COLO829 (cell line): Measurements from ENCODE around the gene DTL.

ENCODE experiments used
- DNase-seq: peaks from one replicate; pipeline ENCODE4 v3.0.0; 2012; ENCODE audit warnings: low spot score

DTL gene

DNA sequence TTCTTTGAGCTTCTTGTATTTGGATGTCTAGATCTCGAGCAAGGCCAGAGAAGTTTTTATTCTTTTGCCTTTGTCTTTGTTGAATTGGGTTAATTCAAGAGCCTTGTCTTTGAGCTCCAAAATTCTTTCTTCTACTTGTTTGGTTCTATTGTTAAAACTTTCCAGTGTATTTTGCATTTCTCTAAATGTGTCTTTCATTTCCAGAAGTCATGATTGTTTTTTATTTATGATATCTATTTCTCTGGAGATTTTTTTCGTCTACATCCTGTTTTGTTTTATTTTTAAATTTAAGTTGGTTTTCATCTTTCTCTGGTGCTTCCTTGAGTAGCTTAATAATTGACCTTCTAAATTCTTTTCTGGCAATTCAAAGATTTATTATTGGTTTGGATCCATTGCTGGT is 61.8 kb downstream of the DTL start:
- no peak for DNase-seq

DNA sequence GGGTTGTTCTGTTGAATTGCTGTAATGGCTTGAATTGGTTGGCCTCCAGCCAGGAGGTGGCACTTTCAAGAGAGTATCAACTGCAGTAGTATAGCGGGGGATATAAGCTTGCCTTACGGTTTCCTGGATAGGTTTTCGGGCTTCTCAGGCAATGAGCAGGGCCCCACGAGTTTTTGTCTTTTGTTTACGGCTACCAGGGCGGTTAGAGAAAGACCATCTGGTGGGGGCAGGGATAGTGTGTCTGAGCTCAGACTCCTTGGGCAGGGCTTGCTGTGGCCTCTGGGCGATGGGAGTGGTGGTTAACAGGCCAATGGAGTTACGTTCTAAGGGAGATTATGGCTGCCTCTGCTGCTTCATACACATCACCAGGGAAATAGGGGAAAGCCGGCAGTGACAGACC is 62.8 kb downstream of the DTL start:
- no peak for DNase-seq

DNA sequence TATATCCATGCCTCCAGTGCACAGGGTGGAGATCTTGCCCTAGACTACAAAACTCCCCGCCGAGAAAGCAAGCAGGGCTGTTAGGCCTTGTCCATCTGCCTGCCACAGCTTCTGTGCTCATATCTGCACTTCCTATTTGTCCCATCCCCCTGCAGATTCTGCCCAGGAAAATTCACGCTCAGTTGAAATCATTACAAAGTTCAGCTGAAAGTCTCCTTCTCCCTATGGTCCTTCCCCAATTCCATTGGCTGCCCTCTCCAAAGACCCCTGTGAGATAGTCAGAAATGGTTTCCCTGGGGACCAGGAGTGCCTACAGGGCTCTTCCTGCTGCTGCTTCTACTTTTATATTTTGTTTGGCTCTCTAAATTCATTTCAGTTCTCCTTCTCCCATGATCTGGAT is 63.2 kb downstream of the DTL start:
- no peak for DNase-seq

DNA sequence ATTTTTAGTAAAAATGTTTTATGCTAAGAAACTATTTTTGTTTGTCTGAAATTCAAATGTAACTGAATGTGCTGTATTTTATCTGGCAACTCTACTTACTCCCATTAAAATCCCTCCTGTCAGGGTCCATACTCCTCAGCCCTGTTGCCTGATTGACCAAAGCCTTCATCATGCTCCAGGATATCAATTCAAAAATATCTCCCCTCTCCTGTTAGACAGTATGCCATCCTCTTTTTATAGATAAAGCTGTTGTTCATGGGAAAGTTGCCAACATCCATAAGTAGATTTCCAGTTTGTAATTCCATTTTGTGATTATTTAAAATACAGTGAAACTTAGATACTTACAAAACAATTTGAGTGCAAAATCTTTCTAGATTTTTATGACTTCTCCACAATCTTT is 65.7 kb downstream of the DTL start:
- DNase-seq = no peak

DNA sequence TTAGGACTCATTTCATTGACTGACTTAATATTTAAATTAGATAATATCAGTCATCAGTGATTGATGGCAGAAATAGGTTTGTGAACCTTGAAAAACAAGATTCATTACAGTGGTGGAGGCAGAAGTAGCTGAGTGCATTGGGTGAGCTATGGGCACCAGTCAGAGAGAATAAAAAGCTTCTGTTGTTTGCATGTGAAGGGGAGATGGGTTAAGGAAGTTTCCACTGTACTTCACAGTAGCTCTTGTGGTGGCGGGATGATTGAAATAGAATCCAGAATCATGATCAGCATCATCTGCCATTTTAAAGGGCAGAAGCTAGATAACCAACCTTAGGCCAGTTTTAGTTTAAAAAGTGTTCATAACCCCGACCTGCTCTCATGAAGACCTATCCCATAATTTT is 66.2 kb downstream of the DTL start:
- DNase-seq = no peak

DNA sequence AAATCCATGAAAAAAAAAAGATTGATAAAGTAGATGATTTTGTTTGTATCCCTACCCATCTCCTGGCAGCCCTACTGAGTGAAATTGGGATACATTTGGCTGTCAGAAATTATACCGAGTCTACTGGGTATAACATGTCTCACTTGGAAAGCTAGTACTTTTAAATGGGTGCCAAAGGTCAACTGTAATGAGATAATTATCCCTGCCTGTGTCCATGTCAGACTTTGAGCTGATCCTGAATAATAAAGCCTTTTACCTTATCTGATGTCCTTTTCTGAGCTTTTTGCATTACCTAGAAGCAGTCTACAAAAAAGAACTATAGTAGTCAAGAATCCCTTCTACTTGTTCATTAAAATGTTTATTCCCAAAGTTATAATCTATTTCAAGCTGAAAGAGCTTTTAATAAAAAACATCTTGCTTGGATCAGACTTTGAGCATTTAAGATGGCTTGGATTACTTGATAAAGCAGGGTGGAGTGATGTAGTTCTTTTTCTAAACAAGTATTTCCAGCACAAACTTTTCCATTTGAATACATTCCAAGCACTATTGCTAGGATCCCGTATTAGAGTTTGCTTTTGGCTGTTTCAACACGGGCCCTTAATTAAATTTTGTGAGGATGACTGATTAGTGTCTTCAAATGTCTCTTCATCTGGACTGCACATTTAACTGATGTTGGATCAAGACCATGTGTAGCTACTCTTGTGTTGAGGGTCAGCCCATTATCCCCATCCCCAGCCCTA is 69.2 kb downstream of the DTL start:
- no peak for DNase-seq

DNA sequence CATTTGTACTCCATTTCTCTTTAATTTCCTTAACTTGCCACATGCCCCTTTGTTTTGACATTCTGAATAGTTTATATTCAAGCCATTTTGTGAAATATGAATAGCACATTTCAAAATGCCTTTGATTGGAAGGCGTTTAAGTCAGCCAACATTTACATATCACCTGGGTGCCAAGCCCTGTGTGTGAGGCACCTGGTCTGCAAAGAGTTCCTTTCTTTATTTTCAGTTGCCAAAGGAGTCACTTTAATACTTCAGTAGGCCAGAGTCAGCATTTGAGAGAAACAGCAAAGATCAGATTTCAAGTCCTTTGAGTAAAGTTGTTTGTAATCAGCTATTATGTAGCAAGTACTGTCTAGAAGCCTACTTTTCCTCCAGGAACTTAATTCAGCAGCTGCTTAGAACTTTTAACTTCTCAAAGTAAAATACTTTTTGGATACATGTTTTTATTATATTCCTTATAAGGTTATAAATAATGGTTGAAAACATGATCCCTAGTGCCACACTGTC is 70.8 kb downstream of the DTL start:
- no peak for DNase-seq

DNA sequence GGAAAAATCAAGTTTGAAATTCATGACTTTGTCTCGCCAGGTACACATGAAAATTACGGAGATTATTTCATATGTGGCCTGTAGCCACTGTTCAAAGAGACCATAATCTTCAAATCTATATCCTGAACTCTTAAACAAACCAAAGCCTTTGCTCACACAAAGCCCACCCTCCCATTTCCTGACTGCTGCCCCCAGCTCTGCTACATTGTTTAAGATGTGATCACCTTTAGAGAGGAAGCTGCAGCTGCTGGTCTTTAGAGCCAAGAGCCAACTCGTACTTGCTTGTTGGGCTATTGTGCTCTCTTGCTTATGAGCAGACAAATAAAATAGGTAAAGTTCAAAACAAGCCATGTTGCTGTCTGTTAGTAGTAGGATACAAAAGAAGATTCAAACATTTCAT is 71.9 kb downstream of the DTL start:
- no peak for DNase-seq

DNA sequence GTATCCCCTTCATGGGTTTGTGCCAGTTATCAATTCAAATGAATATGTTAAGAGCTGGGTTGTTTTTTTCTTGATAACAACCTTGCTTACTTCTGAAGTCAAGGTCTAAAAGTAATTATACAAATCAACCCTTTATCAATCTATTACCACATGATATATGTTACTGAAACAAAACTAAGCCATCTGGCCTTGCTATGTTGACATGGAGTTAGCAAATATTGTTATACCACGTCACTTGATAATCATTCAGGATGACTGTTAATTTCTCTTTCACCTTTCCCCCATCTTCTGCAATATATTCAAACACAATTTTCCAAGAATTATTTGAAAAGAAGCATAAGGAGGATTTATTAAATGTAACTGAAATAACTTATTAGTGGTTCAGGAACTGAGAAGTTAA is 72.6 kb downstream of the DTL start:
- no peak for DNase-seq

DNA sequence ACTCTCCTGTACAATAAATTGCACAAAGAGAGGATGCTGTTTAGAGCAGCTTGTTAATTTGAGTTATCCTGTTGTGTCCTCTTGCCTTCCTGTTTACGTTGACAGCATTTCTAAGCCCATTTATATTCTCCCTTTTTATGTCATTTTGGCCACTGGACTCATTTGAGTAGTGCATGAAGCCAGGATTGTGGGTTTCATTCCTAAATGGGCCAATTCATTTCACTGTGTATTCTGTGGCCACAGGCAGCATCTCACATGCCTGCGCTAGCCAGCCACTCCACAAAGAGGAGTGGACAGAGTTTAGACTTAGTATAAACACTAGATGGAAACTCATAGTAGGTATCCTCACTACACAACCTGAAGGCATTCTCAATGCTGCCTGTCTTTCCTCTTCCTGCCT is 73.4 kb downstream of the DTL start:
- DNase-seq = no peak

DNA sequence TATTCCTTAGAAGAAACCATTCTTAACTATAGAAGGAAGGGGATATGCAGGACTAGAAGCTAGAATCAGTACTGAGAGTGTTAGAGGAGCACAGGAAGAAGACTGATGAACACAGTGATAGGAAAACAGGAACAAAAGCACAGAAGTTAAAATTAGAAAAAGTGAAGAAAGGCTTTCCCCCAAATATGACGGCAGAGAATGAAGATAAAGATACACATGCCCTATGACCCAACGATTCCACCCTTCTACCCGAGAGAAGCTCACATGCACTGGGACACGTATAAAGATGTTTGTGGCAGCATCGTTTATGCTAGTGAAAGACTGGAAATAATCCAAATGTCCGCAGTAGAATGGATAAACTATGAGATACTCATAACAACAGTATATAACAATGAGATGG is 74.2 kb downstream of the DTL start:
- DNase-seq = no peak

DNA sequence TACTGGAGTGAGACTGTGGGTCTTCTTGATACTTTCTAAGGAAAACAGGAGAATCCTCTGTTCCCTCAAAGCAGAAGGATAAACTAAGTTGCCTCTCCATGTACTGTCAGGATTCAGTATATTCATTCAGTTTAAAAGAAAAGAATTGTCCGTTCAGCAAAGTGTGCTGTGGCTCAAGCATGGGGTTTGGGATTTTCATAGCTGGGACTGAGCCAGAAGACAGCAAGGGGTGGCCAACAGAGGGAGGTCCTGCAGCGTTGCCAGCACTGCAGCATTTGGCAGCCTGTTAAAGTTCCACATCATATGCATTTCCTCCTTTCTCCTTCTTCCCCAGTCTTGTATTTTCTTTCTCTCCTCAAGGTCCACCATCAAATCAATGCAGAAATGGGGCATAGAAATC is 75.1 kb downstream of the DTL start:
- DNase-seq = no peak

DNA sequence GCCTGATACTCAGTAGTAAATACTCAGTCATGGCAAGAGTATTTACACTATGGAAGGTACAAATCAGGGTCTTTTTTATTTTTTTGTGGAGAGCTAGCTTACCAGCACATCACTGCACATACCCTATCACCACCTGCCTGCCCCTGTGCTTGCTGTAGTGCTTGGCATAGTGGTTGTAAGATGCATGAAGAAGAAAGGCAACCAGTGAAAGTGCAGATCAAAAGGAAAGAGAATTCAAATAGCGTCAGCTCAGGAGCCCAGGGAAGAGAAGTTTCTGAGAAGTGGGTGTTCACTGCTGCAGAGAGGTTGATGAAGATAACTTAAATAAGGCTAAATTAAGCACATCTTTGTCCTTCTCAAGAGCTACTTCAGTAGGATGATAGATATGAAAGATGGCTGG is 76.0 kb downstream of the DTL start:
- no peak for DNase-seq

DNA sequence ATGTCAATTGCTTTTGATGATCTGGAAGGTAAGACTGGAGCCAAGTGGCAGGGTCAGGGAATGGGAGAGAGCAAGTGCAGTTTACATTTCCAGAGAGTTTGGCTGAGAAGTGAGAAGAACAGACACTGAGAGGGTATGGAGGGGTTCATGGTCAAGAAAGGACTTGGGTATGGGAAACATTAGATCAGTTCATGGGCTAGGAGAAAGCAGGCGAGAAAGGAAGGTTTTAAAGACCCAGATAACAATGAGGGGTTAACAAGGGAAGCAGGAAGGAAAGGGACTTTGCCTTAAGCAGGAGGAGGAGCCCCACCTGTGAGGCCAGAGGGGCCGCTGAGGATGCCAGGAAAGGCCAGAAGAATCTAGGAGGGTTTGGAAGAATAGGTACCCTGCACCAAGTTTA is 78.2 kb downstream of the DTL start:
- no peak for DNase-seq

DNA sequence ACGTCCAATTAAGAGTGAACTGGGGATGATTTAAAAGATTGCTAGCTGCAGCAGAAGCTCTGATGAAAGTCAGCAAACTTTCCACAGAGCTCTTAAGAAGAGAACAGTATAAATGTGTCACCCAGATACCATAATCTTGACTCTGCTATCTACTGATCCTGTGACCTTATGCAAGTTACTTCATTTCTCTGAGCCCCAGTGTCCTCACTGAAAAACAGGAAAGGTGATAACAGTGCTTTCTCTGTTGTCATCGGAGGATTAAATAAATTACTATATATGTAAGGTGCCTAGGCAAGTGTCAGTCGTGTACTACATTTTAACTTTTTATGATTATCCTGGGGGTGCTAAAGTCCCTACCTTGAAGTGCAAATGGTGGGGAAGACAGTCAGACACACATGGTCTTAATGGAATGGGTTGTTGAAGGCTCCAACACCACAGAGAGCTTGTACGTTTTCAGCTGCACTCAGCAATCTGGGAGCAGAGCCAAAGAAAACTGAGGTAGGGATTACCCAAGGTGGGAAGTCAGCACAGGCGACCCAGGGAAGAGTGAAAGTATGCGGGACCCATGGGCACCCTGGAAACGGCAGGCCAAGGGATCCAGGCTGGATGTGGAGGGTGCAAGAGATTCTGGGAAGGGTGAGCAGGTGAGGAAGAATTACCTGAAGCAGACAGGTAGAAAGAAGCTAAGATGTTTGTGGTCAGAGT is 82.8 kb downstream of the DTL start:
- DNase-seq = no peak

DNA sequence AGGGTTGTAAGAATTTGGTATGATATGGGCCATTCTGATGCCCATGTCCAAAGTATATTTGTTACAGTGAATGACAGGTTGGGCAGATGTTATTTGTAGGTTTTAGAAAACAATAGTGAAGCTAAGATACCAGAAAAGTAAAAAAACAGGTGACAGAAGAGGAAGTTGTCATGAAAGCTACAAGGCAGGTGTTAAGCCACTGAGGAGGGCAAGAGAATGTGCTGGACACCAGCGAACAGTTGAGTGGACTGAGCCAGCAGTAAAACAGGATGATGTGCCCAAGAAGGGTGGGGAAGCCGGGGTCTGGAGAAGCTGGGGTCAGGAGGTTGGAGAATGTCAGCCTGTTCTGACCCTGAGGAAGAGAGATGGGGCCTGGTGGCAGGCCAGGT is 83.3 kb downstream of the DTL start:
- DNase-seq = no peak

DNA sequence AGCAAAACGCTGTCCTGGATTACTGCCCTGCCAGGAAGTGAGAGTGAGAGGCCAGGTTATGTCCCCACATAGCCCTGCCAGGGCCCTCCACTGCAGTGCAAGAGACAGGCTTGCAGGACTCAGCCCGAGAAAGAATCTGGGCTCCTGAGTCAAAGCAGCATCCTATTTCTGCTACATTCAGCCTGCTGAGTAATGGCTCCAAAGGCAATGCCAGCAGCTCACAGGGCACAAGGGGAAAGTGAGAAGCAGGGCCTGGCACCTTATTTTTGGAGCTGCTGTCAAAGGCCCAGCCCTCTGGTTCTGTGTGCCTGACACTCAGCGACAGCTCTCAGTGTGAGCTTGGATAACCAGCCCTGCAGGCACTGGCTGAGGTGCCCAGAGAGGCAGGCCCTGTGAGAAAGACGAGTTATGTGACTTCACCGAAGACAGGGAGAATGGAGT is 83.9 kb downstream of the DTL start:
- no peak for DNase-seq

DNA sequence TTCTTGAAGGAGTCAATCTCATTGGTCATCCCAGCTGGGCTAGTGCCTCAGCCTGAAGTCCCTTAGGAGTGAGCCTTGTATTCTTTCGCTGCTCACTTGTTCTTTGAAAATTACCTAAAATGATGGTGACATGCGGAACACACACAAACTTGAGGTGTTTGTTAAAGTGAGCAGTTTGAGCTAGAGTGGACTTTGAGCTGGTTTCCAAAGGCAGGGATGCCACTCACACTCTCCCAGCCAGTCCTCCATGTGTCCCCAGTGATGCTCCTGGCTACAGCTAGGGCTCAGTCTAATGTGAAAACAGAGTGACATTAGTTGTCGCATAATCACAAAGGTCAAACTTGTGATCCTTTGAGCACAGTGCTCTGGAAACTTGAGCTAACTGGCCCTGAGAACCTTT is 84.3 kb downstream of the DTL start:
- DNase-seq = no peak

DNA sequence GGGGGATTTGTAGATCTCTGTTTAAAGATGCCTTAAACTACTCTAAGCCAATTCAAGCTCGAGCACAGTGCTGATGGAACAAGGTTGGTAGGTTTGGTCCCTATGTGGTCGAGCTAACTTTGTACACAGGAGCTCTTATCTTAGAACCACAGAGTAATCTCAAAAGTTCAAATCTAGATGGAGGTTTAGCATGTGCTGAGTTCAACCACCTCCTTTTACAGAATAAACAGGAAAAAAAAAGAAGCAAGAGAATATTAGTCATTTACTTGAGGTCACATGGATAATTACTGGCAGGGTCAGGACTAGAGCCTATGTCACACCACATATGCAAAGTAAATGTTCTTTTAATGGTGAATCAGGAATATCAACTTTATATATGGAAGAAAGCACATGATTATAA is 86.2 kb downstream of the DTL start:
- no peak for DNase-seq

DNA sequence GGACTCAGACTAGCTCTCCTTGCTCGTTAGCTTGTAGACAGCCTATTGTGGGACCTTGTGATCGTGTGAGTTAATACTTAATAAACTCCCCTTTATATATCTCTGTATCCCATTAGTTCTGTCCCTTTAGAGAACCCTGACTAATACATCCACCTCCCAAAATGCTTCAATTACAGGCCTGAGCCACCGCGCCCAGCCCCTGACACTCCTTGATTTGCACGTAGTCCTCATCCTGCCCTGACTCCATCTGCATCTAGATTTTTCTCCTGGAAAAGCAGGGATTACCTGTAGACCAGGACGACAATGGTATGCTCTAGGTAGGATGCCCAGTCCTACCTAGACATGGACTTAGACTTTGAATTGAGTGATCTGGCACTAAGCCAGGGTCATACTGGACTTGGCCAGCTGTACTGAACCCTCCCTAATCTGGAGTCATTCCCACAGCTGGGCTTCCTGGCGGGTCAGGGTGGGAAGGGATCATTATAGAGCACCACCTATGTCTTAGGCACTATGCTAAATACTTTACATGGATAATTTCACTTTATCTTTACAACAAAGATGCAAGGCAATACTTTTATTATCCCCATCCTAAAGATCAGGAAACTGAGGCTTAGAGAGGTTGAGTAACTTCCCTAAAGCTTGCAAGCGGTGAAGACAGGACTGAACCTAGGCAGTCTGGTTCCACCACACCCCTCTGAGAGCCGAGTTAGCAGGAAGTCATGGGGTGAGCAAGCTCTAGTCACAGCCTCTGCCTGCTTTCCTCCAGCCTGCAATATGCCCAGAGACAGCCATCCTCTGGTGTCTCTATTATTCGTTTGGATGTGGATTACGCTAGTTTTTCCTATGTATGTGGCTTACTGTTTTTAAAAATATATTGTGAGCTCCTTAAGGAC is 89.4 kb downstream of the DTL start:
- no peak for DNase-seq

DNA sequence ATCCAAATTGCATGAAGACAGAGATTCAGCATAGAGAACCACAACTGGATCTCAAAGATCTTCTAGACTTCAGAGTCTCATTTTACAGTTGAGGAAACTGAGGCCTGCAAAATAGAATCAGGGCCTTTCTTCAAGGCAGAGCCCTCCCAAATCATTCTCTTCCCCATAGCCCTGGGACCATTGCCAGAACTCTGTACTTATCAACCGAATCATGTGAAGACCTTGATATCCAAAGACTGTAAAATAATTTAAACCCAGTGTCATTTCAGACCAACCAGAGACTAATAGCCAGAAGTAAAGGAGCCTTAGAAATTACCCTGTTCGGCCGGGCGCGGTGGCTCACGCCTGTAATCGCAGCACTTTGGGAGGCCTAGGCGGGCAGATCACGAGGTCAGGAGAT is 90.1 kb downstream of the DTL start:
- no peak for DNase-seq

DNA sequence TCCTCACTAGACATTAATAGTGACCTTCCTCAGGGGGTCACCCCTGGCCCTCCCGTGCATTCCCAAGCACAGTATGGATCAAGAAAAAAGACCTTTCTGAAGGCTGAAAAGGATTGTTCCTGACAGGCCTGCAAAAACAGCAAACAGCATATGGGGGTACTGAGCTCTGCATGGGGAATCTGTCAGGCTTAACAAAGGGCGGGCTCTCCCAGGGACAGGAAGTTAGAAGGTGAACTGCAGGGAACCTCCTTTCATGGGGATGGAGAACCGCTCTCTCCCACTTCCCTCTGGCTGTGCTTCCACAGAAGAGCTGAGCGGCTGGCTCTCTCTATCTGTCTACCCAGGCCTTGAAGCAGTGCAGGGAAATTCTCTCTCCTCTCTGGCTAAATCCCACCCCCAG is 91.7 kb downstream of the DTL start:
- no peak for DNase-seq

DNA sequence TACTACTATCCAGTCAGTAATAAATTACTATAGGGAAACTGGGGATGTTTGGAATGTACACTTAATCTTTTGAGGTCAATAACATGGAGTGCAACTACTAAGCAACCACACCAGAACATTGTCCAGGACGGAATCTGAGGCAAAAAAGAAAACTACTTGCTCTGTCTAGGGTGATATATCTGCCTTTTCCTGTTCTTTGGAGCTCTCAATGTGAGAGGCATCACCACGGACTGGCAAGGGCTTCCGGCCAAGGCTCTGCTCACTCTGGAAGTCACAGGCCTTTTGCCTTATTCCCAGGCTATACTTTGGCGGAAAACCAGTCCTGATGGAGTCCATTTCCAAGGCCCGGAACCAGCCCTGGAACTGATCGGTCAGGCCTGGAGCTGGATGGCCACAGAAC is 94.2 kb downstream of the DTL start:
- no peak for DNase-seq
